Peyer's patch (tissue), 4 donors: ENCODE results near the gene TMEM109. TPM values are rescaled to one million over a fixed set of nuclear protein-coding genes. Genes with fewer than 3 reads are reported as not detected.

ENCODE experiments used
- DNase-seq, 3 donors: peaks; one replicate each; pipeline ENCODE4 v3.0.0-alpha.2; 2017 to 2019
- H3K27ac ChIP-seq, 4 donors: fragments of 200-600 bp; sonication (generic); one replicate each; pipeline ENCODE4 v1.5.1; 2016 to 2019
- H3K27me3 ChIP-seq, 2 donors: fragments of 200-600 bp; sonication (generic); one replicate each; pipeline ENCODE4 v1.5.1; 2019
- H3K36me3 ChIP-seq, 3 donors: fragments of 200-600 bp; sonication (generic); one replicate each; pipeline ENCODE4 v1.5.1; 2016 to 2019
- H3K4me1 ChIP-seq, 4 donors: fragments of 200-600 bp; sonication (generic); one replicate each; pipeline ENCODE4 v1.5.1; 2016 to 2019
- H3K4me3 ChIP-seq, 4 donors: fragments of 200-600 bp; sonication (generic); 1 replicate in 3 of 4; 2 replicates in 1 of 4; pipeline ENCODE4 v1.5.1; 2016 to 2019; ENCODE audit warnings: mild to moderate bottlenecking in 1 of 4
- H3K9me3 ChIP-seq, 4 donors: fragments of 200-600 bp; sonication (generic); one replicate each; pipeline ENCODE4 v1.5.1; 2016 to 2019; ENCODE audit warnings: mild to moderate bottlenecking in 1 of 4
- POLR2A ChIP-seq, 2 donors: fragments of 450-650 bp; IDR thresholded peaks; one replicate each; pipeline ENCODE4 v1.5.1; 2017; ENCODE audit warnings: antibody characterized with exemption in 2 of 2, mild to moderate bottlenecking in 2 of 2, moderate library complexity in 2 of 2
- total RNA-seq, 4 donors: library from RNA; depleted of rRNA; stranded (reverse); fragments of >200 nt; gene quantifications; one replicate each; pipeline ENCODE4 v1.1.0, GENCODE V29; 2016
- TF ChIP-seq, protein P1 (sequence below), 6 experiments: fragments of 450-650 bp in 4 of 6; fragments of 200-600 bp in 2 of 6; sonication (generic) in 1 of 6; IDR thresholded peaks; one replicate each; pipeline ENCODE4 v1.5.1; 2017 to 2019; ENCODE audit warnings: antibody characterized with exemption in 6 of 6, mild to moderate bottlenecking in 3 of 6, moderate library complexity in 1 of 6

The TMEM109 gene
- total RNA-seq, 4 donors from 2014 or later, result 26.3 to 40.5 (median 36.6) TPM

DNA sequence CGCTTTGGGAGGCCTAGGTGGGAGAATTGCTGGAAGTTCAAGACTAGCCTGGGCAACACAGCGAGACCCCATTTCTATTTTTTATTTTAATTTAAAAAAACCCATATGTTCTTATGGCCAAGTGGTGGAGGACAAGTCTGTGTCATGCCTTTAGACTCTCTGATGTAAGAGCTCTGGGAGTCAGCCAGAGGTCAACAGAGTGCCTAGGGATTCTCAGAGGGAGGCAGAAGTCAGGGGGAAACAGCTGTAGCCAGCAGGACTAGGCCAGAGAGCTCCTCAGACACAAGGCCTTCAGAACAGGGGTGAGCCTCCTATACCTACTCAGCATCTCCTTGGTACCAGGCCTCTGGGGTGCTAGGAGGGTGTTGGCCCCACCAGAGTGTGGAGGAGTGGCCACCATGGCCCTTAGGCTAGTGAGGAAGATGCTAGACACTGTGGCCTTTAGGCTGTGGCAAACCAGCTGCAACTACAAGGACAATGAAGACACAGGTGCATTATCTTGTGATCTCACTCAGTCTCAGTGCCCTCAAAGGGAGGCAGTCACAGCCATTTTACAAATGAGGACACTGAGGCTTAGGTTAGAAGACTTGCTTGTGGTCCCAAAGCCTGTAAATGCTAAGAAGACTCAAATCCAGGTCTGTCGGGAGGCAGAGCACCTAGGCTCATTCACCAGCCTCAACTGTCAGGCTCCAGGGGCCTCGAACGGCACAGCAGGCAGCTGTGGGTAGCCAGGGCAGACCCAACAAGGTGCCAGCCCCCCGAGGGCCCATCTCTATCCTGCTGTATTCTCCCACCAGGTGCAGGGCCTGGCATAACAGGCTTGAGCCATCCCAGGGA lies 41.6 kb upstream of the TMEM109 start:
- peak in 2 of 3 donors; percentile 41 to 55 for DNase-seq
- H3K36me3 ChIP-seq, result no peaks in the 10 kb centered on the region
- no peaks in the 10 kb centered on the region for H3K27me3 ChIP-seq
- TF ChIP-seq POLR2A (IDR thresholded peaks at IDR 0.05), result no peak
- TF ChIP-seq, protein P1, sequence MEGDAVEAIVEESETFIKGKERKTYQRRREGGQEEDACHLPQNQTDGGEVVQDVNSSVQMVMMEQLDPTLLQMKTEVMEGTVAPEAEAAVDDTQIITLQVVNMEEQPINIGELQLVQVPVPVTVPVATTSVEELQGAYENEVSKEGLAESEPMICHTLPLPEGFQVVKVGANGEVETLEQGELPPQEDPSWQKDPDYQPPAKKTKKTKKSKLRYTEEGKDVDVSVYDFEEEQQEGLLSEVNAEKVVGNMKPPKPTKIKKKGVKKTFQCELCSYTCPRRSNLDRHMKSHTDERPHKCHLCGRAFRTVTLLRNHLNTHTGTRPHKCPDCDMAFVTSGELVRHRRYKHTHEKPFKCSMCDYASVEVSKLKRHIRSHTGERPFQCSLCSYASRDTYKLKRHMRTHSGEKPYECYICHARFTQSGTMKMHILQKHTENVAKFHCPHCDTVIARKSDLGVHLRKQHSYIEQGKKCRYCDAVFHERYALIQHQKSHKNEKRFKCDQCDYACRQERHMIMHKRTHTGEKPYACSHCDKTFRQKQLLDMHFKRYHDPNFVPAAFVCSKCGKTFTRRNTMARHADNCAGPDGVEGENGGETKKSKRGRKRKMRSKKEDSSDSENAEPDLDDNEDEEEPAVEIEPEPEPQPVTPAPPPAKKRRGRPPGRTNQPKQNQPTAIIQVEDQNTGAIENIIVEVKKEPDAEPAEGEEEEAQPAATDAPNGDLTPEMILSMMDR (IDR thresholded peaks at IDR 0.05), result no peak
- H3K9me3 ChIP-seq, result no peaks in the 10 kb centered on the region
- H3K4me3 ChIP-seq, result no peak overlapping the region
- peak overlapping the region in 3 of 4 donors; percentile 48 to 65 (median 57) for H3K27ac ChIP-seq
- H3K4me1 ChIP-seq, result peaks cover 0 to 15% (median 0%) of the 10 kb centered on the region in 4 donors

DNA sequence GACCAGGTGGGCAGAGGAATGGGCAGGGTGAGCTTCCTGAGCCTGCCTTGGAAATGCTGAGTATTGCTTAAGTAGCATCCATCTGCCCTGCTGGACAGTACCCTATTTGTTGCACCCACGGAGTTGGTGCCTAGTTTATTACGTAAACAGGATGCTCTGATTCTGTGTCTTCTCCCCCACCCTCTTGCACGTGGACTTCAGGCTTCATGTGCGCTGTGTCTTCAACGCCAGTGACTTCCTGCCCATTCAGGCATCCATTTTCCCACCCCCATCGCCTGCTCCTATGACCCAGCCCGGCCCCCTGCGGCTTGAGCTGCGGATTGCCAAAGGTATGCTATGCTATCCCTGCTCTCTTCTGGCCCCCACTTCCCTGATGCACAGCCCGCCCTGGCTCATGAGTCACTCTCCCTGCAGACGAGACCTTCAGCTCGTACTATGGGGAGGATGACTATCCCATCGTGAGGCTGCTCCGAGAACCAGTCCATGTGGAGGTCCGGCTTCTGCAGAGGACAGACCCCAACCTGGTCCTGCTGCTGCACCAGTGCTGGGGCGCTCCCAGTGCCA lies 40.9 kb upstream of the TMEM109 start:
- Histone ChIP-seq H3K27ac (peak overlapping the region in 2 of 4 donors; percentile 48 to 65), H3K4me1 (peaks cover 0 to 15% (median 0%) of the 10 kb centered on the region in 4 donors), H3K36me3 (no peaks in the 10 kb centered on the region), H3K27me3 (no peaks in the 10 kb centered on the region), H3K4me3 (no peak overlapping the region), H3K9me3 (no peaks in the 10 kb centered on the region)
- TF ChIP-seq, protein P1 (IDR thresholded peaks at IDR 0.05), result no peak
- TF ChIP-seq POLR2A (IDR thresholded peaks at IDR 0.05), result no peak
- DNase-seq, result peak in 2 of 3 donors; percentile 48 to 54

DNA sequence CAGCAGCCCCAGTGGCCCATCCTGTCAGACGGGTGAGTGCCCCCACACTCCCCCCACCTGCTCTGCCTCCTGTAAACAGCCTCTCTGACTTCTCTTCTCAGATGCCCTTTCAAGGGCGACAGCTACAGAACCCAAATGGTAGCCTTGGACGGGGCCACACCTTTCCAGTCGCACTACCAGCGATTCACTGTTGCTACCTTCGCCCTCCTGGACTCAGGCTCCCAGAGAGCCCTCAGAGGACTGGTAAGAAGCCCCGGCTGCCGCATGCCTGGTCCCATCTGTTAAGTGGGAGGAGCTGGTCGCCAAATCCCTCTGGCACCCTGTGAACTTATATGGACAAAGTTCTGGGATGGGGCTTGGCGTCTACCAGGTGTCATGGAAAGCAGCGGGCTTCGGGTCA lies 40.4 kb upstream of the TMEM109 start:
- Histone ChIP-seq H3K4me3 (no peak overlapping the region), H3K27ac (peak overlapping the region in 2 of 4 donors; percentile 48 to 65), H3K27me3 (no peaks in the 10 kb centered on the region), H3K36me3 (no peaks in the 10 kb centered on the region), H3K4me1 (peaks cover 0 to 15% (median 0%) of the 10 kb centered on the region in 4 donors), H3K9me3 (no peaks in the 10 kb centered on the region)
- TF ChIP-seq, protein P1 (IDR thresholded peaks at IDR 0.05), result no peak
- TF ChIP-seq POLR2A (IDR thresholded peaks at IDR 0.05), result no peak
- DNase-seq, result peak in 2 of 3 donors; percentile 29 to 41

DNA sequence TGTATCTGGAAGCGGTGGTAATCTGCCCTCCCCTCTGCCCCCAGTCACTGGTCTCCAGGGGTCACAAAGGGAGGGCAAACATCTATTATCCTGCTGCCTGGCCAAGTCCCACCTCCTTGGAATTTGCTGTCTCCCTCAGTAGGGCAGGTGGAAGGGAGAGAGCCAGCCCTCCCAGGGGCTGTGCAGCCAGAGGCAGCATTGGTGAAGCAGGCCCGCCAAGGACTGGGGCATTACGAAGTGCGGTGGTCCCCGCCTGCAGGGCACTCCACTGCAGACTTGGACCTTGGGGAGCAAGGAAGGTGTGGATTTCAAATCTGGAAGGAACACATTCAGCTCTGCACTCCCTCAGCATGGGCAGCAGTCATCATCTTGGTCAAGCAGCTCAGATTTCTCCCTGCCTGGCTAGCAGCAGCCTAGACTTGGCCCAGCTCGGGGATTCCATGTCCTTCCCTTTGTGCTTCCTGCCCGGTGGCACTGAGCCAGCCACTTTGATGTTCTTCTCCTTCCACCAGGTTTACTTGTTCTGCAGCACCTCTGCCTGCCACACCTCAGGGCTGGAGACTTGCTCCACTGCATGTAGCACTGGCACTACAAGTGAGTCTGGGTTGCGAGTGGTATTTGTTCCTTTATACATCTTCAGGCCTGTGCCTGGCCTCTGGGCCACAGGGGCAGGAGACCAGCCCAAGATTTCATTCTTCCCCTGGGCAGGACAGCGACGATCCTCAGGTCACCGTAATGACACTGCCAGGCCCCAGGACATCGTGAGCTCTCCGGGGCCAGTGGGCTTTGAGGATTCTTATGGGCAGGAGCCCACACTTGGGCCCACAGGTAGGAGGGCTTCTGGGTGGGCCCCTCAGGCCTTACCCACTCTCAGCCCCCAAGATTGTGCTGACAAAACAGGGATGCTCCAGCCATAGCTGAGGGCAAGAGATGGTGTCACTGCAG lies 39.3 kb upstream of the TMEM109 start:
- TF ChIP-seq, protein P1 (IDR thresholded peaks at IDR 0.05), result no peak
- TF ChIP-seq POLR2A (IDR thresholded peaks at IDR 0.05), result no peak
- Histone ChIP-seq H3K27ac (no peak overlapping the region), H3K4me1 (peaks cover 0 to 15% (median 0%) of the 10 kb centered on the region in 4 donors), H3K9me3 (no peaks in the 10 kb centered on the region), H3K27me3 (no peaks in the 10 kb centered on the region), H3K4me3 (no peak overlapping the region), H3K36me3 (no peaks in the 10 kb centered on the region)
- peak in 2 of 3 donors; percentile 35 to 36 for DNase-seq
